ELF-1 (cell line): ENCODE measurements around the gene COG7.
"Not testable (repeated sequence)": the region's sequence is repeated elsewhere in the genome, so short reads cannot be mapped to it uniquely, and the experiment has no call there.

Experiments
- DNase-seq: peaks from one replicate; pipeline ENCODE4 v3.0.0-alpha.2; 2016; ENCODE audit warnings: low read depth, low spot score

The COG7 gene

GRCh38 chr16:23385441-23385840 is 67.5 kb downstream of the COG7 start:
- DNase-seq, result no peak

GRCh38 chr16:23384878-23385277 is 68.1 kb downstream of the COG7 start:
- DNase-seq, result no peak

- DNase-seq, result no peak
These were observed 69.1 kb downstream of the COG7 start for GRCh38 chr16:23383881-23384280.

GRCh38 chr16:23382279-23382678 is 70.7 kb downstream of the COG7 start:
- DNase-seq, result no peak

GRCh38 chr16:23381702-23382101 is 71.3 kb downstream of the COG7 start:
- DNase-seq, result not testable (repeated sequence)

- DNase-seq, result no peak
These were observed 72.5 kb downstream of the COG7 start for GRCh38 chr16:23380501-23380951.

- DNase-seq, result no peak
These were observed 73.3 kb downstream of the COG7 start for GRCh38 chr16:23379707-23380106.

- no peak for DNase-seq
These were observed 74.1 kb downstream of the COG7 start for GRCh38 chr16:23378921-23379320.

GRCh38 chr16:23378256-23378655 is 74.7 kb downstream of the COG7 start:
- no peak for DNase-seq

GRCh38 chr16:23377071-23377931 is 75.7 kb downstream of the COG7 start:
- no peak for DNase-seq

- no peak for DNase-seq
These were observed 77.3 kb downstream of the COG7 start for GRCh38 chr16:23375643-23376042.

GRCh38 chr16:23374721-23375510 is 78.1 kb downstream of the COG7 start:
- peak; percentile 33 for DNase-seq

- no peak for DNase-seq
These were observed 79.4 kb downstream of the COG7 start for GRCh38 chr16:23373436-23374219.

GRCh38 chr16:23371368-23371767 is 81.6 kb downstream of the COG7 start:
- no peak for DNase-seq

GRCh38 chr16:23369416-23369815 is 83.6 kb downstream of the COG7 start:
- no peak for DNase-seq

- DNase-seq, result no peak
These were observed 84.5 kb downstream of the COG7 start for GRCh38 chr16:23368469-23368868.

GRCh38 chr16:23367988-23368387 is 85.0 kb downstream of the COG7 start:
- DNase-seq, result no peak

GRCh38 chr16:23367564-23367963 is 85.4 kb downstream of the COG7 start:
- no peak for DNase-seq

GRCh38 chr16:23366341-23366740 is 86.6 kb downstream of the COG7 start:
- DNase-seq, result not testable (repeated sequence)

GRCh38 chr16:23365602-23366240 is 87.3 kb downstream of the COG7 start:
- no peak for DNase-seq
